Lower leg skin (tissue), 3 donors: Measurements from ENCODE around the gene ITSN1.

ENCODE experiments used
- CTCF ChIP-seq, 3 donors: fragments of 450-650 bp; IDR thresholded peaks; one replicate each; pipeline ENCODE4 v1.5.1; 2016; ENCODE audit warnings: antibody characterized with exemption in 3 of 3, mild to moderate bottlenecking in 3 of 3, moderate library complexity in 2 of 3
- POLR2A ChIP-seq, 2 donors: fragments of 450-650 bp; IDR thresholded peaks; one replicate each; pipeline ENCODE4 v1.6.1; 2016 to 2017; ENCODE audit warnings: antibody characterized with exemption in 2 of 2, mild to moderate bottlenecking in 1 of 2, moderate library complexity in 1 of 2

DNA sequence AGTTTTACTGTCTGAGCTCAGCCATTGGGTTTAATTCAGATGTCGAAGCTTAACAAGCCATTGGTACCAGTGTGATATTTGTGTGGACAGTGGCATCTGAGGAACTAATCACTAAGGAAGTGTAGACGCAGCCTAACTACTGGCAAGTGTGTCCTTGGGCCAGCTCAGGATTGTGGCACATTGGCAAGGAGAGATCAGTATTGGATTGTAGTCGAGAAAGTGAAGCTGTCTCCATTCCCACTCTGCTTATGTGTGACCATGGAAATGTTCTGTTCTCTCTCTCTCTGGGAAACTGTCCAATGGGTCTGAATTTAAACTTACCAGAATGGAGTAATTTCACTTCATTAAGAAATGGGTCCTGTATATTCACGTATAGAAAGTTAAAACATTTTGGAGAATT, 112.2 kb downstream of the ITSN1 start:
- TF ChIP-seq CTCF (IDR thresholded peaks at IDR 0.05) (no peak), POLR2A (IDR thresholded peaks at IDR 0.05) (no peak)
